HepG2 (cell line): ENCODE data around the gene HSF4. TPM values are rescaled to one million over a fixed set of nuclear protein-coding genes. Genes with fewer than 3 reads are reported as not detected.

Experiments
- ARID5B ChIP-seq: IDR thresholded peaks from 2 replicates; pipeline ENCODE4 v1.4.0; 2020; ENCODE audit warnings: mild to moderate bottlenecking, missing genetic modification reagents
- CCDC6 ChIP-seq: sonication (generic); formaldehyde crosslinking; IDR thresholded peaks from 2 replicates; pipeline ENCODE4 v1.8.1; 2022; ENCODE audit warnings: mild to moderate bottlenecking, missing genetic modification reagents, moderate library complexity
- HNF1A ChIP-seq, 2 experiments: sonication (generic) in 1 of 2; formaldehyde crosslinking in 1 of 2; IDR thresholded peaks; 2 replicates each; pipeline versions ENCODE4 v1.4.0 to v1.6.1; 2016 to 2020; ENCODE audit warnings: borderline replicate concordance in 1 of 2, low read depth in 1 of 2, mild to moderate bottlenecking in 1 of 2, missing genetic modification reagents in 1 of 2
- TFAP4 ChIP-seq: sonication (generic); IDR thresholded peaks from 2 replicates; pipeline ENCODE4 v1.6.1; 2016; ENCODE audit warnings: low read depth, borderline replicate concordance
- TOPORS ChIP-seq: sonication (generic); formaldehyde crosslinking; IDR thresholded peaks from 2 replicates; pipeline ENCODE4 v1.8.0; 2023; ENCODE audit warnings: mild to moderate bottlenecking, missing genetic modification reagents
- WIZ ChIP-seq: sonication (generic); formaldehyde crosslinking; IDR thresholded peaks from 2 replicates; pipeline ENCODE4 v1.5.1; 2020; ENCODE audit warnings: mild to moderate bottlenecking, missing genetic modification reagents
- ZBTB14 ChIP-seq: sonication (generic); formaldehyde crosslinking; IDR thresholded peaks from 2 replicates; pipeline ENCODE4 v1.4.0; 2020; ENCODE audit warnings: missing genetic modification reagents
- ZBTB38 ChIP-seq: sonication (generic); formaldehyde crosslinking; IDR thresholded peaks from 2 replicates; pipeline ENCODE4 v1.5.1; 2020; ENCODE audit warnings: mild to moderate bottlenecking, missing genetic modification reagents
- ZNF281 ChIP-seq: sonication (generic); formaldehyde crosslinking; IDR thresholded peaks from 2 replicates; pipeline ENCODE4 v1.4.0; 2020; ENCODE audit warnings: missing genetic modification reagents, borderline replicate concordance
- ZNF777 ChIP-seq: sonication (generic); formaldehyde crosslinking; IDR thresholded peaks from 2 replicates; pipeline ENCODE4 v1.4.0; 2020; ENCODE audit warnings: missing genetic modification reagents
- polyA plus RNA-seq, 8 experiments: library from polyadenylated mRNA; depleted of rRNA in 3 of 8; stranded (reverse) in 7 of 8; unstranded in 1 of 8; fragments of >200 nt; fragmentation: Illumina TruSeq in 4 of 8; extraction: Trizol in 4 of 8; gene quantifications; 2 replicates each; pipeline versions ENCODE4 v1.2.1 to v1.2.3, GENCODE V29; 2011 to 2016; ENCODE audit warnings: low read depth in 4 of 8, missing spikeins in 1 of 8, mixed read lengths in 1 of 8; ENCODE audit not compliant: insufficient read depth in 1 of 8
- total RNA-seq, 5 experiments: library from RNA; depleted of rRNA; stranded (reverse); fragments of >200 nt; fragmentation: Illumina TruSeq; extraction: Trizol; gene quantifications; 2 replicates each; pipeline ENCODE4 v1.2.3, GENCODE V29; 2016; ENCODE audit warnings: low read depth in 1 of 5

HSF4 gene
- total and polyA plus RNA-seq, 2 of the 13 experiments (the other 11 are each of a cell fraction or from before 2014, with no cell fraction given), result 3.5 to 16.9 TPM

GRCh38 chr16:67170168-67170948, 5.8 kb downstream of the HSF4 start, which contains the start of gene NOL3 (continued):
- TF ChIP-seq ARID5B (CRISPR knock-in tag) (peak; percentile 13; the same call in 1 of the 2 replicates), TOPORS (CRISPR knock-in tag) (no peak), HNF1A (IDR thresholded peaks at IDR 0.05; ENCODE audit: low read depth) (0 out of 2 replicates have a peak, but pooled peaks have one; percentile 10), HNF1A (CRISPR knock-in tag; IDR thresholded peaks at IDR 0.05; ENCODE audit: borderline replicate concordance) (no peak; the same call in 1 of the 2 replicates), ZNF281 (CRISPR knock-in tag) (peak; percentile 81; the same call in 1 of the 2 replicates), ZBTB14 (peak; percentile 34; the same call in 1 of the 2 replicates), CCDC6 (CRISPR knock-in tag) (no peak), TFAP4 (peak; percentile 66; the same call in 1 of the 2 replicates), ZNF777 (no peak), ZBTB38 (CRISPR knock-in tag) (peak; percentile 77), WIZ (peak; percentile 88)
